HG02885 (cell line): ENCODE data around the gene PKD2.

Experiments used
- ATAC-seq: cut with Tn5 transposase; IDR thresholded peaks from one replicate; pipeline ENCODE4 v1.9.1; 2021; ENCODE audit warnings: mild to moderate bottlenecking; ENCODE audit not compliant: unreplicated experiment, poor library complexity

Gene PKD2

DNA sequence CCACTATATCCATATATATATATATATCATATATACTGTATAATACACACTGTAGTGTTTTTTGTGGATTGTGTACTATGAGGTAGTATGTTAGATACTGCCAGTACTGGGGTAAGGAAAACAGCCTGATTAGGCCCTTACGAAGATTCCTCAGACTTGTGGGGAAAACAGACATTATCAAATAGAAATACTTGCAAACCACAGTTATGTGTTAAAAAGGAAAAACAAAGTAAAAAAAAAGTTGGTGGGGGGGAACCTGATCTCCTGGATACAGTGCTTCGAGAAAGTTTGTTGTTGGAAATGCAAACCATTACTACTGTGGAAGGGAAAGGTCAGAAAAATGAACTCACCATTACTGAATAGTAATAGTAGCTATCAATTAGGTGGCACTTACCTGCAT lies 53.0 kb downstream of the PKD2 start:
- no peak for ATAC-seq

DNA sequence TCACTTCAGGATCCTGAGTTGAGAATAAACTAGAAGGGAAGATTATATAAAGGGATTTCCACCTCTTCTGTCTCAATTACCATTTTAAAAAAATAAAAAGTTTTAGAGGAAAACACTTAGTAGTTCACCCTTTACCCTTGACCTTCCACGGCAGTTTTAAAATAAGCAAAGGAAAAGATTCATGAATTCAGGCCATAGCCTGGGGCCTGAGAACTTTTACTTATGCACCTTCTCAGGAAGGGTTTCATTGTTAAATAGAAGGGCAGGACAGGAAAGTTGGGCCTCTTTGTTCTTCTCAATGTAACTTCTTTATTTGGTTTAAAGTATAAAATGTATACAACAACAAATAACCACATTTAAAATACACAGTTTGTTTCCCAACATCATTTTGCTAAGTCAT lies 54.9 kb downstream of the PKD2 start:
- no peak for ATAC-seq

DNA sequence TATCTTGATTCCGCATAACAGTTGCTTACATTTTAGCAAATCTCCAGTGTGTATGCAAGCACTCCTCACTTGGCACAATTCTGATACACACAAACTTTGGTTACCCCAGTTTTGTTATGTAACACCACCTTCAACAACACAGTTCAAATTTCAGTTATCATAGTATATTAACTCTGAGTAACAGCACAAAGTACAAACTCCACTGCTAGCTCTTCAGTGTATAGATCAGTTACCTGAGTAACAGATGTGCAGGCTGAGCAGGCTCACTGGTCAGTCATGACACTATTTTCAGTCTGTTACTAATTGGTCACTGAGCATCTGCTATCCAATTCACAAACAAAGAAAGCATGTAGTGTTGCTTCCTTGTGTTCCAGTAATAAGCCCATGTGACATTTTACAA lies 55.4 kb downstream of the PKD2 start:
- ATAC-seq = no peak

DNA sequence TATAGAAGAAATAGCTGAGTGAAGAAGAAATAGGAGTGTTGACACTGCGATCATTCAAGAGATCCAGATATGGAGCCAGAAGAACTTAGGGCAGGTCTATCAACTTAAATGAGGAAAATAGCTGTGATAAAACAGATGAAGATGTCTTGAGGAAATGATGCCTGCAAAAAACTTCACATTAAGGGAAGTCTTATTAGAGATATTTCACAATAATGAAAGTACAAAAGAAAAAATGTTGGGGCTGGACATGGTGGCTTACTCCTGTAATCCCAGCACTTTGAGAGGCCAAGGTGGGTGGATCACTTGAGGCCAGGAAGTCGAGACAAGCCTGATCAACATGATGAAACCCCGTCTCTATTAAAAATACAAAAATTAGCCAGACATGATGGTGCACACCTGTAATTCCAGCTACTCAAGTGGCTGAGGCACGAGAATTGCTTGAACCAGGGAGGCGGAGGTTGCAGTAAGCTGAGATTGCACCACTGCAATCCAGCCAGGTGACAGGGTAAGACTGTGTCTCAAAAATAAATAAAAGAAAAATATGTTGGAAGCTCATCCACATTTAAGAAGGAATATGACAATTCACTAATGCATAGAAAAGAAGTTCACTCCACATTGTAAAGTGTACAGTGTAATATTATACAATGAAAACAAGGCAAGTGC lies 56.3 kb downstream of the PKD2 start:
- ATAC-seq = no peak

DNA sequence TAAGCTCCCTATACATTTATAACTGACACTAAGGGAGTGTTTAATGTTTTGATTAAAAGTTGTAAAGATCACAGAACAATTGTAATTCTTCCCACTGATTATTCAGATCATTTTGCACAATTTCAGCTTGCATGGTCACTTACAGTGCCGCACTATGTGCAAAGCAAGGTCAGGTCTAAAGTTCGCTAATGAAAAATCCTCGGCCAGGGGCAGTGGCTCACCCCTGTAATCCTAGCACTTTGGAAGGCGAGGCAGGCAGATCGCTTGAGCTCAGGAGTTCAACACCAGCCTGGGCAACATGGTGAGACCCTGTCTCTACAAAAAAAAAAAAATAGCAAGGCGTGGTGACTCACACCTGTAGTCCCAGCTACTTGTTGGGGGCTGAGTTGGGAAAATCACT lies 57.0 kb downstream of the PKD2 start:
- no peak for ATAC-seq

DNA sequence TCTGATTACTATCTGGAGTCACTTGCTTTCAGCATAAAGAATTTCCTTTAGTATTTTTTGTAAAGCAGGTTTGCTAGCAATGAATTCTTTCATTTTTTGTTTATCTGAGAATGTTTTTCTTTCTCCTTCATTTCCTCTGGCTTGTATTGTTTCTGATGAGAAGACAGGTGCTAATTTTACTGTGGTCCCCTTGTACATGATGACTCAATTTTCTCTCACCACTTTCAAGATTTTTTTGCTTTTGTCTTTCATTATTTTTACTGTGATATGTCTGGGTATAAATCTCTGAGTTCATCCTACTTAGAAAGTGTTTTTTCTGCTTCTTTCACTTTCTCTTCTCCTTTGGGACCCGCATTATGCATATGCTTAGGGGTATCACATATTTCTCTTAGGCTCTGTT lies 62.6 kb downstream of the PKD2 start:
- ATAC-seq = no peak

DNA sequence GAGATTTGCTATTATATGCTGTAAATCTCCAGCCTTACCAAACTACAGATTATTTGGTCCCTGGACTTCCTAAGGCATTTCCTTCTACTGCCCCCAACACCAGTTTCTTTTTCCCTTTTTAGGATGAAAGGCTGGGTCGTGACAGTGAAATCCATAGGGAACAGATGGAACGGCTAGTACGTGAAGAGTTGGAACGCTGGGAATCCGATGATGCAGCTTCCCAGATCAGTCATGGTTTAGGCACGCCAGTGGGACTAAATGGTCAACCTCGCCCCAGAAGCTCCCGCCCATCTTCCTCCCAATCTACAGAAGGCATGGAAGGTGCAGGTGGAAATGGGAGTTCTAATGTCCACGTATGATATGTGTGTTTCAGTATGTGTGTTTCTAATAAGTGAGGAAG lies 67.9 kb downstream of the PKD2 start:
- ATAC-seq = no peak

DNA sequence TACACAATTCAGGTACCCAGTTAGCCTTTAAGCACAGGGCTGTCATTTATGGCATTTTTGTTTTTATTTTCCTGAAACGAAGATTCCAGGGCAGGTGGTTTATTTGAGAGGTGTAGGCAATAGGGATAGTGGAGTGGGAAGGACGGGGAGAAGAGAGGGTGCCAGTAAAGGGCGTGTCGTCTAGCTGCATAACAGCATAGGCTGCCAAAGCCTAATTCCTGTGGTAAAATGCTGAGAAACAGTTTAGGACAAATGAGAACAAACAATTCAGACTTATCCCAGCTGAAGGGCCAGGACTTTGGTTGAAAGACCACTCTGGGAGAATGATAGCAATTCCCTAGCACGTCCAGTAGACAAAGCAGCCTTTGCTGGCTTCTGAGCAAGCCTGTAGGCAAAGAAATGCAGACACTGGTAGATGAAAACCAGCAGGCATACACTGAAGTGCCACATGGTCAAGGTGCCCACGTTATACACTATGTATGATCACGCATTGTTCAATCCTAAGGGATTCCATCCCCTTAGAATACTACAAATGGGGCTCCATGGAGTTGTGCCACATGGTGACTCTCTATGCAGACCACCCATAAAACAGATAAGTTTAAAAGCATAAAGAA lies 70.6 kb downstream of the PKD2 start:
- no peak for ATAC-seq

DNA sequence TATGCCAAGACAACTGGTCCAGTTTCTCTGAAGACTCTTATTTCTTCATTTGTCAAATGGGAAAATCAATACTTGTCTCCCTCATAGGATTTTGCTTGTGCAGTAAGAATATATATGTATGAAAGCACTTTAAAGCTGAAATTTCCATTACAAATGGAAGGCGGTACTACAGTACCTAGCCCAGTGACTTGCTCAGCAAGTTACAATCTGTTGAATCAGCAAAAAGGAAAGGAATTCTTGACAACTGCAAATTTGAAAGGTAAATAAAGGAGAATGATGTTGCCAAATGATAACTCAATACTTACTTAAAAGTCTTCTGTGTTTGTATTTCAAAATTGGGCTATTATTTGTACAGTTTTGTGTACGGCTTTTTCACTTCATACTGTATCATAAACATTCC lies 71.1 kb downstream of the PKD2 start:
- ATAC-seq = no peak

DNA sequence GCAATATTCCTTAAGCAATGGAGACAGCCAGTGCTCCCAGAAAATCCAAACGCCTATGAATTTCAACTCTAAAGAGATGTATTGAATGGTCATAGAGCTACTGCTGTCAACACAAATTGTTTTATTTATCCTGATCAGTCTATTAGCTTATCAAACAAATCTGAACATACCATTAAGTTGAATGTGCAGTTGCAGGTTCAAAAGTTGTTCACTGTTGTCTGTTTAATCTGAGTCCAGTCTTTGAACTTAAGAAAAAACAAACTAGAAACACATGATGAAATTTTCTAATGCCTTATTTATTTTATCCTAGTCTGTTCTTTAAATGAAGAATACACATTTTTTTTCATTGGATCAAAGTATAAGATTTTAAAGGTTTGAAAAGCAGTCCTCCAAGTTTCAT lies 73.2 kb downstream of the PKD2 start:
- no peak for ATAC-seq

DNA sequence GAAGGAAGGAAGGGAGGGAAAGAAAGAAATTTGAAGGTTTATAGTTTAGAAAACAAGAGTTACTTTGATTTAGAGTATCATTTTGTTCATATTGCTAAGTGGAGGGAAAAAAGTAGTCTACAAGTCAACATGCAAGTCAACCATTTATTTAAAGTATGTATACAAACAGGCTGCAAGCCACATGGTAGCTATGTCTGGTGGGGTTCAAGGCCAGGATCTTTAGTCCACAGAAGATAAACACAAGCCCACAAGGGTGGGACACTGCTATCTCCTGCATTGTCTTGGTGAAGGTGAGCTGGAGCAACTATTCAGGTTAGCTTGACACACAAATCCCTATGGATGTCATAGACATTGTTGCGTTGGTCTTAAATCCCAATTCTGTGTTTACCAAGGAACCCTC lies 79.6 kb downstream of the PKD2 start:
- ATAC-seq = no peak

DNA sequence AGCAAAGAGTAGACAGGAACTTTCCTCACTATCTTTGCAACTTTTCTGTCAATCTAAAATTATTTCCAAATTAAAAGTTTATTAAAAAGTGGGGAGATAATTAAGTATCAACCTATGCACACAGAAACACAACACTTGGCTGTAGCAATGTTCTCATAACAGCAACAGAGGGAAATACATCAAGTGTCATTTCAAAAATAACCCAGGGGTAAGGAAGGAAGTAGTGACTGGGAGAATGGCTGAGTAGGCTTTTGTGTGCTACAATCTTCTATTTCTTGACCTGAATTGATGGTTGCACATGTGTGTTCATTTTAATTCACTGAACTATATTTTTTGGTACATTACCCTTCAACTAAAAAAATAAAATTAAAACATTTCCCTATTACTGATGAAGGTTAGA lies 83.5 kb downstream of the PKD2 start:
- no peak for ATAC-seq

DNA sequence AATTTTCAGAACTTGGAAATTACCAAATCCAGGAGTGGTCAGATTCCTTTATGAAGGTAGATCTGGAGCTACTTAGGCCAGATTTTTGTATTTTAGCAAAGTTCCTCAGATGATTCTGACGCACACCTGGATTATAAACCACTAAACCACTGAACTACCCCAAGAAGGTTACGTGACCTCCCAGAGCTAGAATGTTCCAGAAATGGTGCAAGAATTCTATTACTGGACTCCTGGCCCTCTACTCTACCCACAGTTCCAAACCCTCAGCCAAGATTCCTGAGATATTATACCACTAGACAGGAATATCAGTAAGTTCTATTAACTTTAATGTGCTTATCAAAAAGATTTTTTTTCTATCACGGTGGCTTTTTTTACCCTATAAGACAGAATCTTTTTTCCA lies 83.9 kb downstream of the PKD2 start:
- no peak for ATAC-seq

DNA sequence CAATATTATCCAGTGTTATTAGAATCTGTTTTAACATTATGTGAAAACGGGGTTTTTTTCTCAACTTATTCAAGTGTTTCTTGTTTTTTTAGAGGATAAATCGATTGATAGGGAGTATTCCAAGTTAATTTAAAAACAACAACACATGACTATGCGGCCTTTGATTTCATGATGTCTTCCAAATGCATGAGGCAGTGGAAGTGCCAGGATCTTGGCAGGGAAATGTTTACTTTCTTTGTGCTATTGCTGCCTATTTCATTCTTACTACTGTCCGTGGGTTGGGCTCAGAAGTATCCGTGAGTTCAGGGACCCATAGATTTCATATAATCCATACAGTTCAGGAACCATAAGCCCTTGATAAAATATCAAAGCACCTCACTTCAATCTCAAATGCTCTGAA lies 86.4 kb downstream of the PKD2 start:
- no peak for ATAC-seq

DNA sequence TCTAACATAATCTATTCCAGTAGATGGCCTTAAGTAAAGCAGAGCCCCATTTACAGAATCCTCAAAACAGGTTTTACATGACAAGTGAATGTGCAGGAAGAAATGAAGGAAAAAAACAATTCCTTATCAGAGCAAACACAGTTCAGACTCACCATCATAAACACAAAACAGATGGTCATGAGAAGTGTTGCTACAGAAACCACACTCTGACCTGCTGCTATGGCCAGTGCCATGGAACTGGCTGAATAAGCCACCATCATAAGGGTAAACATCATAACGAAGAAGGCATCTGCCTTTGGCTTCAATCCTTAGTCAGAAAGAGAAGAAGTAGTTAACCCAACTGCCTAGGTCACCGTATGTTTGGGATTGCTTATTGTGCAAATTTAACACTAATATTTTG lies 89.9 kb downstream of the PKD2 start:
- ATAC-seq = no peak

DNA sequence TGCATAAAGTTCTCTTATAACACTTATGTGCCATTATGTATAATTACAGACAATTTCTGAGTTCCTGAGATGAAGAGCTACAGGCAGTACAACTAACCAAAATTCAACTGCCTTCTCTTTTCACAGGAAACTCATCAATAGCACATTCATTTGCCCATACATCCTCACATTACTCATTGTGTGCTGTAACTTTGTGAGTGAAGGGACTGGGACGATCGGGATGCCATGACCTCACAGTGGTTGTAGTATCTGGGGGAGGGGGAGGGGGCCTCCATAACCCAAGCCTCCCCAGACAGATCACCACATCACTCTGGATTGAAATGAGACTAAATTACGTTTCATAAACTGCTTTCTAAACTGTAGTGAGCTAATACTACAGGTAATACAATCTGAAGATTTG lies 90.3 kb downstream of the PKD2 start:
- no peak for ATAC-seq

DNA sequence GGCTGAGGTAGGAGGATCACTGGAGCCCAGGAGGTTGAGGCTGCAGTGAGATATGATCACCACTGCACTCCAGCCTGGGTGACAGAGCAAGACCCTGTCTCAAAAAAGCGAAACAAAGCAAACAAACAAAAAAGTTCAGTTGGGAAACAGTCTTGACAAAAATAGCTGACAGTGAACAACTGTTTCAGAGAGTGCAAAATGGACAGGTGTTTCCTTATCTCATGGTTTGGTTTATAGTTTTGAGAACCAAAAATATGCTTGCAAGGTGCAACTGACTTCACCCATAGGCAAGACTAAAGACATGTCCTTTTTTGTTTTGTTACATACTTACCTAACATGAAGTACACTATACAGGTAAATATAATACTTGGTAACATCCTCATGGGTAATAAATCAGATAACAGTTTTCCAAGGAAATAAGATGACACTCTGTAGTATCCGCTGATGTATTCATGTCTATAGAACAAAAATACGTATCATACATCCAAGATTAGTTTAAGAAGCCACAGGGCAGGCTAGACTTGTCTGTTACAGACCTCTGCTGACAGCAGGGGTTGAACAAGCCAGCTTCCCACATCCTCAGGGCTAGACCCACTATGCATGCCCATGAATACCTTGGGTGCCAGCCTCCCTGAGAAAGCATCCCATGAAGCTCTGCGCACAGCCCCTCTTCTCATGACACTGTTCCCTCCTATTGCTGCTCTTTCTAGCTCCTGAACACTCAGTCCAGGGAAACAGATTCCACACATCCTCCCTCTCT lies 91.7 kb downstream of the PKD2 start:
- ATAC-seq = no peak

DNA sequence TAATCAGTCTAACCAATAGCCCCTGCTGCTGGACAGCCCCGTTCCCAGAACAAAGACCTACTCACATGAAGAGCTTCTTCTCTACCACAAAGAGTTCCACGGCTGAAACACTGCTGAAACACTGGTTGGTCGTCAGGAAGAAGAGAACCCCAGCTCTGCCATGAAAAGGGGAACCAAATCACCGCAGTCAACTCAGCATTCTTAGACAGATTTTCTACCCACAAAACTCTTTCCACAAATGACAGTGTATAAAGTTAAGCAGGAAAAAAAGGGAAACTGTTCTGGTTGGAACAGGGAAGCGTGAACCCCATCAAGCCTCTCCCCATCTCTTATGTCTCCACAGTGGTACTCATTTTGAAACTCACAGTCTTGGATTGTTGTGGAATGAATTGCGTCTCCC lies 93.7 kb downstream of the PKD2 start:
- ATAC-seq = no peak

DNA sequence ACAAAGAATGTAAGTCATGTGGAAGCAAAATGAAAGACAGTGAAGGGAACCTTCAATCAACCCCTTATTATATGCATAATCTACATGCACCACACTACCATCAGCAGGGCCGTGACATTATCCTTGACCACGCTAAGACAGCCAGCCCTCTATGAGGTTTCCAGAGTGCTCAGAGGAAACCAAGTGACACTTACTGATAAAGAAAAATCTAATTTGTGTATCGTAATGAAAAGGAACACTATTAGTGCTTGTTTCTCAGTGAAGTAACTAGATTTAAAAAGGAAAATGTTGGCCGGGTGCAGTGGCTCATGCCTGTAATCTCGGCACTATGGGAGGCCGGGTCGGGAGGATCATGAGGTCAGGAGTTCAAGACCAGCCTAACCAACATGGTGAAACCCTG lies 94.6 kb downstream of the PKD2 start:
- no peak for ATAC-seq

DNA sequence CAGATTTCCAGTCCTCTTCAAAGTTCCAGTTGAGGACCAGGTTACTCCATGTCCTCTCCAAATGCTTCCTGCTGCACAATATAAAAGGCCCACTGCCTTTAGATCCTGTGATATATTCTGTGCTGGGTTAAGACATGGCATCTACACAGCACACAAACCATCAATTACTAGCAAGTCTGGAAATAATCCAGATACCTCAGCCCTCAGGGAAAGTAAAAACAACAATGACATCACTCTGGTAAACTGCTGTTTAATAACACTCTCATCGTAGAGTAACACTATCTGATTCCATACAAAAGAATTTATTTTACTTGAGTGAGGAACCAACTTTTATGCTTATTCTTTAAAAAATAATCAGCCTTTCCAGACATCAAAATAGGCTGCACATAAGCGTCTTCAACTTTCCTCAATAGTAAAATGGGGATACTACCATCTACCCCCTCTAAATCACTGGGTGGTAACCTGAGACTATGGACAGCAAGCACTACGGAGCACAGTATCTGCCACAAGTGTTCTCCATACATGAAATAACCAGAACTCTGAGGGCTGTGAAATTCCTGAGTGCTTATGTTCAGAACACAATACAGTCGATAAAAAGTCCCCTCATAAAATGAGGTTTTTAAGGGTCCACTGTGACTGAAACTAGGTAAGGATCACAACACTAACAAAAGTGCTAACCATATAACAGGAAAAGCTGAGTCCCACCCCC lies 97.6 kb downstream of the PKD2 start:
- no peak for ATAC-seq

DNA sequence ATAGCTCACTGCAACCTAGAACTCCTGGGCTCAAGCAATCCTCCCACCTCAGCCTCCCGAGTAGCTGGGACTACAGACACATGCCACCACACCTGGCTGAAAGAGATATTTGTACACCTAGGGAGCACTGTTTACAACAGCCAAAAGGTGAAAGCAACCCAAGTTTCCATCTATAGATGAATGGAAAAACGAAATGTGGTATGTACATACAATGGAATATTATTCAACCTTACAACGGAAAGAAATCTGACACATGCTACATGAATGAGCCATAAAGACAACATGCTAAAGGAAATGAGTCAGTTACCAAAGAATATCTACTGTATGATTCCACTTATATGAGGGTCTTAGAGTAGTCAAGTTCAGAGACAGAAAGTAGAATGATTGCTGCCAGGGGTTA lies 98.8 kb downstream of the PKD2 start:
- no peak for ATAC-seq
